Neural cell (in vitro differentiated cells): Measurements from ENCODE around the gene IL1RL2. TPM values are rescaled to one million over a fixed set of nuclear protein-coding genes. Genes with fewer than 3 reads are reported as not detected.

Source experiments
- H2AFZ ChIP-seq: fragments of 200-600, 300-800 bp; sonication (generic), shearing (Covaris generic); 2 replicates; pipeline ENCODE4 v1.6.0; 2014; ENCODE audit warnings: low read depth, mild to moderate bottlenecking, antibody characterized with exemption, low read length, moderate library complexity
- H3F3A ChIP-seq: fragments of 200-600 bp; shearing (Covaris generic); 2 replicates; pipeline ENCODE4 v1.6.1; 2016; ENCODE audit warnings: mild to moderate bottlenecking, moderate library complexity, mixed read lengths, antibody characterized with exemption, low read length; ENCODE audit not compliant: insufficient read depth, poor library complexity, severe bottlenecking
- H3K27ac ChIP-seq: fragments of 200-600, 300-800 bp; sonication (generic), shearing (Covaris generic); 2 replicates; pipeline ENCODE4 v1.5.1; 2014; ENCODE audit warnings: mild to moderate bottlenecking, low read length, moderate library complexity
- H3K27me3 ChIP-seq: fragments of 300-800, 200-600 bp; sonication (generic), shearing (Covaris generic); 2 replicates; pipeline ENCODE4 v1.6.0; 2014; ENCODE audit warnings: mild to moderate bottlenecking, low read depth, low read length, moderate library complexity; ENCODE audit not compliant: insufficient read depth
- H3K36me3 ChIP-seq: fragments of 300-800, 200-600 bp; sonication (generic), shearing (Covaris generic); 2 replicates; pipeline ENCODE4 v1.5.1; 2014; ENCODE audit warnings: mild to moderate bottlenecking, antibody characterized with exemption, low read length, moderate library complexity; ENCODE audit not compliant: insufficient read depth
- H3K4me2 ChIP-seq: fragments of 300-800, 200-600 bp; sonication (generic), shearing (Covaris generic); 2 replicates; pipeline ENCODE4 v1.6.0; 2014; ENCODE audit warnings: mild to moderate bottlenecking, low read length
- H3K4me3 ChIP-seq: fragments of 300-800, 200-600 bp; sonication (generic), shearing (Covaris generic); 2 replicates; pipeline ENCODE4 v1.5.1; 2014; ENCODE audit warnings: mild to moderate bottlenecking, low read length, moderate library complexity
- H3K79me2 ChIP-seq: fragments of 200-600 bp; shearing (Covaris generic); replicated peaks from 2 replicates; pipeline ENCODE4 v1.6.0; 2014; ENCODE audit warnings: mild to moderate bottlenecking, low read length, moderate library complexity; ENCODE audit not compliant: insufficient read depth
- H3K9ac ChIP-seq: fragments of 300-800, 200-600 bp; sonication (generic), shearing (Covaris generic); 2 replicates; pipeline ENCODE4 v1.6.1; 2016; ENCODE audit warnings: mild to moderate bottlenecking, low read length, mixed read lengths
- H3K9me2 ChIP-seq: fragments of 200-600 bp; shearing (Covaris generic); 2 replicates; pipeline ENCODE4 v1.6.1; 2016; ENCODE audit warnings: mild to moderate bottlenecking, low read length, mixed read lengths; ENCODE audit not compliant: insufficient read depth
- H3K9me3 ChIP-seq: fragments of 200-600, 300-800 bp; sonication (generic), shearing (Covaris generic); 2 replicates; pipeline ENCODE4 v1.6.1; 2016; ENCODE audit warnings: mild to moderate bottlenecking, mixed run types, low read length, moderate library complexity, mixed read lengths
- H4K20me1 ChIP-seq: fragments of 200-600 bp; shearing (Covaris generic); 2 replicates; pipeline ENCODE4 v1.6.1; 2016; ENCODE audit warnings: mild to moderate bottlenecking, mixed run types; ENCODE audit not compliant: insufficient read depth
- EP300 ChIP-seq: fragments of 450-650 bp; conservative IDR thresholded peaks from 2 replicates; pipeline ENCODE4 v1.6.1; 2014; ENCODE audit warnings: antibody characterized with exemption, mild to moderate bottlenecking, moderate library complexity; ENCODE audit not compliant: poor library complexity, severe bottlenecking
- EZH2 ChIP-seq: fragments of 200-600, 300-800 bp; shearing (Covaris generic), sonication (generic); IDR thresholded peaks from 2 replicates; pipeline ENCODE4 v1.6.1; 2014; ENCODE audit warnings: antibody characterized with exemption, low read length, borderline replicate concordance, mild to moderate bottlenecking; ENCODE audit not compliant: insufficient read depth, poor library complexity, severe bottlenecking
- MXI1 ChIP-seq: fragments of 450-650 bp; conservative IDR thresholded peaks from 2 replicates; pipeline ENCODE4 v1.6.1; 2014; ENCODE audit warnings: antibody characterized with exemption, mild to moderate bottlenecking; ENCODE audit not compliant: poor library complexity, severe bottlenecking
- POLR2AphosphoS5 ChIP-seq: IDR thresholded peaks from 2 replicates; pipeline ENCODE4 v1.6.1; 2012
- RAD21 ChIP-seq: fragments of 450-650 bp; conservative IDR thresholded peaks from 2 replicates; pipeline ENCODE4 v1.6.1; 2014; ENCODE audit warnings: antibody characterized with exemption, mild to moderate bottlenecking, moderate library complexity
- REST ChIP-seq: IDR thresholded peaks from 2 replicates; pipeline ENCODE4 v1.6.1; 2012; ENCODE audit warnings: borderline replicate concordance
- SMC3 ChIP-seq: fragments of 450-650 bp; conservative IDR thresholded peaks from 2 replicates; pipeline ENCODE4 v1.6.1; 2014; ENCODE audit warnings: antibody characterized with exemption, mild to moderate bottlenecking, moderate library complexity; ENCODE audit not compliant: poor library complexity
- TAF1 ChIP-seq: IDR thresholded peaks from 2 replicates; pipeline ENCODE4 v1.6.1; 2012; ENCODE audit warnings: low read depth
- polyA plus RNA-seq: library from polyadenylated mRNA; depleted of rRNA; stranded (reverse); fragments of >200 nt; gene quantifications from 2 replicates; pipeline ENCODE4 v1.2.3, GENCODE V29; 2014
- TF ChIP-seq, protein P1 (sequence below): fragments of 450-650 bp; IDR thresholded peaks from 2 replicates; pipeline ENCODE4 v1.5.1; 2014; ENCODE audit warnings: antibody characterized with exemption, mild to moderate bottlenecking, moderate library complexity; ENCODE audit not compliant: poor library complexity, severe bottlenecking

Gene IL1RL2
- polyA plus RNA-seq, 1 donor from 2014 or later: not detected

DNA sequence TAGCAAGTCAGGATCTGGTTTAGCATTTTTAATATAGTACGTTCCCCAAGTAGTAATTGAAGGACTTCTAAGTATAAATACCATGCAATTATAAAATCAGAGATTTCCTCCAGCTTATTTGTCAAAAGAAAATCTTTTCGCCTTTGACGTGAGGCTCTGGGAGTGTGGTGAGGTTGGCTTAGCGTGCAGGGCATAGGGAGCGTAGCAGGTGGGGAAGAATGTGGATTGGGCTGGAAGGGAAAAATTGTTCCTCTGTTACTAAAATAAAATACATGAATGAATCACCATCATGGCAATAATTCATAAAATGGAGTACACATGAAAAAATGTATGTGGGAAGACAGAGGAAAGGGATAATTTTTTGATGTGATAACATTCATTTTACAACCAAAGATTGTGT is 5.4 kb upstream of the IL1RL2 start:
- TF ChIP-seq, protein P1, sequence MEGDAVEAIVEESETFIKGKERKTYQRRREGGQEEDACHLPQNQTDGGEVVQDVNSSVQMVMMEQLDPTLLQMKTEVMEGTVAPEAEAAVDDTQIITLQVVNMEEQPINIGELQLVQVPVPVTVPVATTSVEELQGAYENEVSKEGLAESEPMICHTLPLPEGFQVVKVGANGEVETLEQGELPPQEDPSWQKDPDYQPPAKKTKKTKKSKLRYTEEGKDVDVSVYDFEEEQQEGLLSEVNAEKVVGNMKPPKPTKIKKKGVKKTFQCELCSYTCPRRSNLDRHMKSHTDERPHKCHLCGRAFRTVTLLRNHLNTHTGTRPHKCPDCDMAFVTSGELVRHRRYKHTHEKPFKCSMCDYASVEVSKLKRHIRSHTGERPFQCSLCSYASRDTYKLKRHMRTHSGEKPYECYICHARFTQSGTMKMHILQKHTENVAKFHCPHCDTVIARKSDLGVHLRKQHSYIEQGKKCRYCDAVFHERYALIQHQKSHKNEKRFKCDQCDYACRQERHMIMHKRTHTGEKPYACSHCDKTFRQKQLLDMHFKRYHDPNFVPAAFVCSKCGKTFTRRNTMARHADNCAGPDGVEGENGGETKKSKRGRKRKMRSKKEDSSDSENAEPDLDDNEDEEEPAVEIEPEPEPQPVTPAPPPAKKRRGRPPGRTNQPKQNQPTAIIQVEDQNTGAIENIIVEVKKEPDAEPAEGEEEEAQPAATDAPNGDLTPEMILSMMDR: no peak
- TF ChIP-seq EZH2 (no peak), RAD21 (no peak), REST (no peak), SMC3 (no peak), TAF1 (no peak), EP300 (no peak)
- no peaks in the 10 kb centered on the region for H3K9me2 ChIP-seq

DNA sequence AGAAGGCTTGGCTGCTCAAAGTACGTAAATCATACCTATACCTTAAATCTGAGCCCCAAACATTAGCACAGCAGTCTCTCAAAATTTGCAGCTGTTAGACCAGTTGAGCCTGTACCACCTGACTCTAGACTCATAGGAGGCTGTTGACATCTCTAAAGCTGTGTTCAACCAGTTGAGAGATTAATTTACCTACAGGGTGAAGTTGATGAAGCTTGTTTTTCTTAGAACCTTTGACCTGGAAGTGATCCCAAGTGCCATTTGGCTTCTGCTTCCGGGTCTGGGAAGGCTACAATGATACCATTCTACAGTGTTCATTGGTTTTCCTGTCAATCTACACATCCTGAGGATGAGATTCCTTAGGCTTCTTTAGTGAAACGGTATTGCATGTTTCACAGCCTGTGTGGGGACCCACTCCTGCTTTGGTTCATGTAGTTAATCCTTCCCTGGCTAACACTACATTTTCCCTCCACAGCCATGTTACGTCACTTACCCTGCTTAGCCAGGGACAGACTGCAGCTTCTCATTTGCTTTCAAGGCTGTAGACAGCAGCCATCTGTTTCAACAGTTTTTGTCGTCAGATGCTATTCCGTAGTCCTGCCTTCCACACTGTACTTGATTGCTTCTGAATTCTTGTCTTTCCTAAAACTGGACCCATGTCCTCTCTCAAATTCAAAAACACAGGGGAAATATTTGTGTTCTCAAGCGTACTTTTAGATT is 4.7 kb upstream of the IL1RL2 start:
- no peak overlapping the region for H2AFZ ChIP-seq
- peaks cover 3% of the 10 kb centered on the region for H3K27me3 ChIP-seq
- H3K9me3 ChIP-seq: no peaks in the 10 kb centered on the region
- H3K4me3 ChIP-seq: no peak overlapping the region
- no peak overlapping the region for H3K27ac ChIP-seq
- H3K36me3 ChIP-seq: no peaks in the 10 kb centered on the region
- no peaks in the 10 kb centered on the region for H3K9me2 ChIP-seq
- no peaks in the 10 kb centered on the region for H4K20me1 ChIP-seq
- no peak overlapping the region for H3K9ac ChIP-seq
- TF ChIP-seq, protein P1: no peak
- TF ChIP-seq SMC3: no peak
- no peak for TF ChIP-seq EP300
- TF ChIP-seq RAD21: no peak
- no peak for TF ChIP-seq EZH2
- no peak for TF ChIP-seq MXI1
- TF ChIP-seq REST: no peak
- no peak for TF ChIP-seq TAF1
- no peak for TF ChIP-seq POLR2AphosphoS5
- H3K4me2 ChIP-seq: no peak overlapping the region
- H3K79me2 ChIP-seq: no peaks in the 10 kb centered on the region
- no peaks in the 10 kb centered on the region for H3F3A ChIP-seq

More for the DNA sequence above, 5.4 kb upstream of the IL1RL2 start:
- Histone ChIP-seq H3F3A (no peaks in the 10 kb centered on the region), H4K20me1 (no peaks in the 10 kb centered on the region), H3K27me3 (no peaks in the 10 kb centered on the region), H2AFZ (no peak overlapping the region), H3K36me3 (no peaks in the 10 kb centered on the region), H3K9ac (no peak overlapping the region), H3K79me2 (no peaks in the 10 kb centered on the region), H3K27ac (no peak overlapping the region), H3K4me2 (no peak overlapping the region), H3K4me3 (no peak overlapping the region), H3K9me3 (no peaks in the 10 kb centered on the region)
